Right lung (tissue), 5 donors: ENCODE measurements around the gene CFLAR. TPM values are rescaled to one million over a fixed set of nuclear protein-coding genes. Genes with fewer than 3 reads are reported as not detected.
"Not testable (repeated sequence)": the region's sequence is repeated elsewhere in the genome, so short reads cannot be mapped to it uniquely, and the experiment has no call there.

Source experiments
- DNase-seq, 2 donors: peaks; one replicate each; pipeline ENCODE4 v3.0.0-alpha.2; 2013
- polyA plus RNA-seq, 5 donors: library from polyadenylated mRNA; unstranded; fragments of 120-200 nt; gene quantifications; one replicate each; pipeline versions ENCODE4 v1.2.1 to v1.2.3, GENCODE V29; 2013; ENCODE audit warnings: inconsistent platforms in 1 of 5, low replicate concordance in 1 of 5; ENCODE audit not compliant: insufficient read length in 5 of 5, insufficient read depth in 1 of 5

CFLAR gene
- polyA plus RNA-seq, 5 donors, result 71.2 to 99.7 (median 94.8) TPM

DNA sequence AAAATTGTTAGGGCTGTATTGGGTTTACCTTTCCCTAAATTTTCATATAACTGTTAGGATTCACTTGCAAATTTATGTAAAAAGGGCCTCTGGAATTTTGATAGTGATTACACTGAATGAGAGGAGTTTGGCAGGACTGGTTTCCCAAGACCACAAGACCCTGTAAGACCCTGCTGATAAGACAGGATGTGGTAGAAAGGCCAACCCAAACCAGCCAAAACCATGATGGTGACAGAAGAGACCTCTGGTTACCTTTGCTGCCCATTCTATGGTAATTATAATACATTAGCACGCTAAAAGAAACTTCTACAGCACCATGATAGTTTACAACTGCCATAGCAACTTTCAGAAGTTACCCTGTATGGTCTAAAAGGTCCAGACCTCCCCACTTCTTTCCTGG, 58.7 kb downstream of the CFLAR start:
- no peak for DNase-seq

DNA sequence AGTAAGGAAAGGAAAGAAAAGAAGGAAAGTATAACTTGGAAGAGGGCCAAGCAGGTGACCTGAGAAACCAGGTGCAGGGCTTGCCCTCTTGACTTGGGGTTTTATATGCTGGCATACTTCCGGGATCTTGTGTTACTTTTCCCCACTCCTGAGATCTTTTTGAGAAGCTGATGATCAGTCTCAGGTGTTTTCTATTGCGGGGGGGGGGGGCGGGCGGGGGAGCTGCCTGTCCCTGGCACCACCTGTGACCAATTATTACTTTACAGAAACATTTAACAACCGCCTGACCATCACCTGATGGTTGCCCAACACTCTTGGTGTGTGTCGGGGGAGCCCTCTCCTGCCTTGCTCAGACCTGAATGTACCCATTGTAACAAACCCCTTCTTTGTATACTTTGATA, 60.1 kb downstream of the CFLAR start:
- no peak for DNase-seq

DNA sequence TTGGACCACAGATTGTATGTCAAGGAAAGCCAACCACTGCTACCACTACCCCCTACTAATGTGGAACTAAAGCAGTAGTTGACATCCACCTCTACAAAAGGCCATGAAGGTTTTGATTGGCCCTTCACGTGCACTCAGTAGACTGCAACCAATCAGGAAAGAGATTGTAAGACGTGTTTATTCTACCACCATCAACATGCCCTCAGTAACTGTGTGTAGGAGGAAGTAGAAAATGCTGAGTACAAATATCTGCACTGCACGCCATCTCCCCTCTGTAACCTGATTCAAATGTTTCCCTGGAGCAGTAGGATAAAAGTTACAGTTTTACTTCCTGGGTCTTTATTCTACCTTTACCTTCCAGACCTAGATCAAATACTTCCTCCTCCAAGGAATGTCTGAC, 64.0 kb downstream of the CFLAR start:
- no peak for DNase-seq

DNA sequence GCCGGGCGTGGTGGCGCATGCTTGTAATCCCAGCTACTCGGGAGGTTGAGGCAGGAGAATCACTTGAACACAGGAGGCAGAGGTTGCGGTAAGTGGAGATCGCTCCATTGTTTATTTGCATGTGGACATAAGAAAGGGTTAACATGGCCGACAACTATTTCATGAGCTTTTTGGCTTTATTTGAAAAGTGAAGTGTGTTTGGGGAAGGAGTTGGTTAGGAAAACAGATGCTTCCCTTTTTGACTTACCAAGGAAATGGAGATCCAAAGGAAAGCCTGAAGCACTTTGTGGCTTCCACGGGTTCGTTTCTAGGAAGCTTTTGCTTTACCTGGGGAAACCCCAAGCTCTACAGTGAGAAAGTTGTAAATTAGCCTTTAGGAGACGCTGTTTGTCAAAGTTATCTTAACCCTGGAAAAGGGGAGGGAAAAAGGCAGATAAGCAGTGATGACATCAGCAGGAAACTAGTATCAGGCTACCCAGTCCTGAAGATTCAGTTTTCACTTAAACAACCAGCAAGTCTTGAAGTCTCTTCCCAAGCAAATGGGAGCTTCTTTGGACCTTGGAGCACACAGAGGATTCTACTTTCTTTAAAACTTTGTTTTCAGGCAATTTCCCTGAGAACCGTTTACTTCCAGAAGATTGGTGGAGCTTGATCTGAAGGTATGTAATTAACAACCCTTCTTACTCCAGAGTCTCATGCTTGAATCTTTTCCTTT, 66.8 kb downstream of the CFLAR start, which contains the start of gene CASP10:
TSS of gene CASP10 (plus strand) at position 492 of the 715 bp plus-strand sequence. CDS start 2,637 bp downstream, outside the sequence.
- peak; percentile 46 to 68 for DNase-seq

DNA sequence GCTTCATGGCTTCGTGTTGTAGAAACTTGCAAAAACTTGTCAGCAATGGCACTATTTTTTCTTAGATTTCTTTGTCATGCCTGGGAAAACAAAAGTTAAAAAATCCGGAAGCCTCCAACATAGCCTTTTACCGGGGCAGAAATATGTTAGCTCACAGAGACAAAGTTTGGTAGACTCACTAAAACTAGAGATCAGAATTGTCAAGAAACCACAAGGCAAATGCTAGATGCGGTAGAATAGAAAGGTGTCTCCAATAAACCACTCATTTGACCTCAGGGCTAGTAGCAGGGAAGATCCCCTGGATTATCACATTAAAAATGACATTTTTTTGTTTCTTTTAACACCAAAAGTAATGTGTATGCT, 67.4 kb downstream of the CFLAR start:
- DNase-seq, result no peak

DNA sequence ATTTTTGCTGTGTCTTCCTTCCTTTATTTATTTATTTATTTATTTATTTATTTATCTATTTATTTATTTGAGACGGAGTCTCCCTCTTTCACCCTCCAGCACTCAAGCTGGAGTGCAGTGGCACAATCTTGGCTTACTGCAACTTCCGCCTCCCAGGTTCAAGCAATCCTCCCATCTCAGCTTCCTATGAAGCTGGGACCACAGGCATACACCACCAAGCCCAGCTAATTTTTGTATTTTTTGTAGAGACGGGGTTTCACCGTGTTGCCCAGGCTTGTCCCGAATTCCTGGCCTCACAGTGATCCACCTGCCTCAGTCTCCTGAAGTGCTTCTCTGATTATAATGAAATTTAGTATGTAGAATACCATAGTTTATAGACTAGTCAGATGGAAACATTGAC, 67.9 kb downstream of the CFLAR start:
- not testable (repeated sequence) for DNase-seq

DNA sequence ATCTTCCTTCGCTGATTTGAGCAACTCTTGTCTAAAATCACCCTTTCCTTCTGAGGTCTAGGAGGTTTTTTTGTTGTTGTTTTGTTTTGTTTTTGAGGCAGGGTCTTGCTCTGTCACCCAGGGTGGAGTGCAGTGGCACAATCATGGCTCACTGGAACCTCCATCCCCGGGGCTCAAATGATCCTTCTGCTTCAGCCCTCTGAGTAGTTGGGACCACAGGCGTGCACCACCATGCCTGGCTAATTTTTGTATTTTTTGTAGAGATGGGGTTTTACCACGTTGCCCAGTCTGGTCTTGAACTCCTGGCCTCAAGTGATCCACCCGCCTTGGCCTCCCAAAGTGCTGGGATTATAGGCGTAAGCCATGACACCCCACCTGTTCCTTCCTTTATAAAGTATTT, 68.3 kb downstream of the CFLAR start:
- DNase-seq, result not testable (repeated sequence)

DNA sequence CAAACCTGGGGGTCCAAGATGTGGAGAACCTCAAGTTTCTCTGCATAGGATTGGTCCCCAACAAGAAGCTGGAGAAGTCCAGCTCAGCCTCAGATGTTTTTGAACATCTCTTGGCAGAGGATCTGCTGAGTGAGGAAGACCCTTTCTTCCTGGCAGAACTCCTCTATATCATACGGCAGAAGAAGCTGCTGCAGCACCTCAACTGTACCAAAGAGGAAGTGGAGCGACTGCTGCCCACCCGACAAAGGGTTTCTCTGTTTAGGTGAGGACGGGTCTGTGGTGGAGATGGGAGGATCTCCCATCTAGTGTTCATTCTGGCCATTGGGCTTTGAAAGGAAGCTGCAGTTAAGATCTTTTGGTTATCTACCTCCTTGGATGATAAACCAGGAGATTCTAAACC, 69.9 kb downstream of the CFLAR start:
- DNase-seq, result no peak

DNA sequence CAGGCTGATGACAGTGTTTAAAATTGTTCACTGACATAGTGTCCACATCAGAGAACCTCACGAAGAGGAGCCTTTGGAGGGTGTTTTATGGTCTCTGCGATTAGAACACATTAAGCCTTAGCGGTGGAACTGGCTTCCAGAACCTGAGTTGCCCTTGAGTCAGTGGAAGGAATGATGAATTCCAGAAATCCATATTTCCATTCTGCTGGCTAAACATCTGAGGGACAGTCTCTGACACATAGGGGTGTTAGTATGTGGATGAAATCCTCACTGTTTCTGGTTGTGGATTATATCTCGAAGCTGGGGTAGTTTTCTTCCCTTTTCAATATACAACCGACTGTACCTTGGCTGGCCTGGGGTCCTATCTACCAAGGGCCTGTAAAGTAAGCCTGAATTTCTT, 71.0 kb downstream of the CFLAR start:
- DNase-seq, result no peak

DNA sequence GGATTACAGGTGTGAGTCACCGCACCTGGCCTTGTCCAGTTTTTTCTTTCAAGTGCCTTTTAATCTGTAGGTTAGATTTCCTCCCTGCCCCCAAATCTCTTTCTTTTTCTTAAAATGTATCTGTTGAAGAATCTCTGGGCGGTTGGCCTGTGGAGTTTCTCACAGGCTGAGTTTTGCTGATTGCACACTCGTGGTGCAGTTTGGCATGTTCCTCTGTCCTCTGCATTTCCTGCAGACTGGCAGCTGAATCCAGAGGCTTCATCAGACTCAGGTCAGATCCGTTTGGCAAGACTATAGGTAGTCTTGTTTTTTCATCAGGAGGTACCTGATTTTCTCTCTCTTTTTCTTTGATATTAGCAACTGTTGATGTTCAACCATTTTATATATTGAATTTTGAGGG, 72.5 kb downstream of the CFLAR start:
- no peak for DNase-seq

DNA sequence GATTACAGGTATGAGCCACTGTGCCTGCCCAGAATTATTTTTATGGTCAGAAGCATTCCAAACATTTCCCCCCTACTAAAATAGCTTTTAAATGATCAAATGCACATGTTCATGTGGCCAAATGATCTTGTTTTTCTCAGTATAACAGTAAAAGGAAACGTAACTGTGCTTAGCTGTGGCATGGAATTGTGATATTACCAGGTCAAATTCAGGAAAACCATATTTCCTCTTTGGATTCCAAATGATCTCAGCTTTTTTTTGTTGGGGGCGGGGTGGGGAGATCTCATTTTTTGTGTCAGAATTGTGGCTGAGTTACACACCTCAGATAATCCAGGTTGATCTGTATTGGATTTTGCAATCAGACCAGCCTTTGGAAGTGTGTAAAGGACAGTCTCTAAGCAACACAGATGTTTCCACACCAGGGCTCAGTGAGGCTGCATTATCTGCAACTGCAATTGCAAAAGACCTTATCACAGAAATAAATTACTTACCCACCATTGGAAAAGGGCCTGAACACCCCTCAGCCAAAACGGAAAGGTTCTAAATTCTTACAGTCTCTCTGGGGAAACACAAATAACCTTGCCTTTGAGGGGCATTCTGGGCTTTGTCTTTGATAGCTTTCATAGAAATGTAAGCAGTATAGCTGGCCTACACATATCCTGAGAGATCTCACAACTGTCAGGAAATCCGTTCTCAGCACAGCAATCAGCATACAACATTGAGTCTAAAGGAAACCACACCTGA, 75.3 kb downstream of the CFLAR start:
- no peak for DNase-seq

DNA sequence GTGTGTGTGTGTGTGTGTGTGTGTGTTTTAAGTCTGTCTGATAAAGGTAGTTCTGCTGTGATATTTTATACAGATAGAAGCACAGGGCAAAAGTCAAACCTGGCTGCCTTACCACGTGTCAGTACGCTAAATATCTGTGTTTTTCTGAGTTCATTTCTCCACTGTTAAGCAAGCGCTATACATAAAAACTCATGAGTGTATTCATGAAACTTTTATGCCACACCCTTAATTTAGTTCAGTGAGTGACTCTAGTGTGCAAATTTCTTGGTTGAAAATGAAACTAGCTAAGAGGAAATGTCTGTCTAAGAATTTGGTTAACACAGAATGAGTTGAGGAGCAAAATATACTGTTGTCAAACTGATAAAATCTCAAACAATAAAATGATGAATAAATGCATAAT, 78.1 kb downstream of the CFLAR start:
- DNase-seq, result no peak

DNA sequence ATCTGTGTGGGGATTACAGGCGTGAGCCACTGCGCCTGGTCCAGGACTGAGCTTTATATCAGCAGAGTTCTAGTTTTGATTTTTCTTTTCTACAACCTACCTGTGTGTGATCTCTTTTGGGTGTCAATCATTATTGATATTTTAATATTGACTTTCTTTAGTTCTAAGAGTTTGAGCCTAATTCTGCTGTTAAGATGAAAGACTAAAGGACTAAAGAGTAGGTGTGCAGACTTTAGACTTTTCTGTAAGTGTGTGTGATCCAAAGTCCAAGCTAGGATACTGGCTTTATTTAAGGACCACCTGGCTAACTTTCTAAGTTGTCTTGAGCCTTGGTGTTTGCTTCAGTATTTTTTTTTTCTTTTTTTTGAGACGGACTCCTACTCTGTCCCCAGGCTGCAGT, 79.4 kb downstream of the CFLAR start:
- DNase-seq, result no peak

DNA sequence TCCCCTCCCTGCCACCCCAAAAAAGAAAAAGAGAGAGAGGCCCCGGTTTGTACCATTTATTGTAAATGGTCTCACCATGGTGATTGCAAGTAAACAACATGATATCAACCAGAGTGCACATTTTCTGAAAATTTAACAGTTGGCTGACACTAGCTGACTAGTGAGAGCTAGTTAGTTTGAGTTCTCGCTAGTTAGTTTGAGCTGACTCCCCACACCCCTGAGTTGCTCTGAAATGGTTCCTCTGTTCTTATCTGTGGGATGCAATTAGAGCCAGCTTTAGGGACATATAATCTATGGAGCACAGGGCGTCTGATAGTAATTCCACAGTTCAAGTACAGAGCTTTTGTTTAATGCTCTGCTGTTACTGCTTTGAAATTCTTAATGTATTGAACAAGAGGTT, 80.0 kb downstream of the CFLAR start:
- DNase-seq, result no peak

DNA sequence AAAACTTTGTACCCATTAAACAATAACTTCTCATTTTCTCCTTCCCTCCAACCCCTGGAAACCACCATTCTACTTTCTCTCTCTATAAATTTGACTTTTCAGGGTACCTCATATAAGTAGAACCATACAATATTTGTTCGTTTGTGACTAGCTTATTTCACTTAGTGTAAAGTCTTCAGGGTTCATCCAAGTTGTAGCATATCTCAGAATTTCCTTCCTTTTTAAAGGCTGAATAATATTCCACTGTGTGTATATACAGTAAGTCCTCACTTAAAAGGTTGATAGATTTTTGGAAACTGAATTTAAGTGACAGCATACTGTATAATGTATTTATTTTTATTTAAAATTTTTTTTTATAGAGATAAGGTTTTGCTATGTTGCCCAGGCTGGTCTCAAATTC, 80.8 kb downstream of the CFLAR start:
- no peak for DNase-seq

DNA sequence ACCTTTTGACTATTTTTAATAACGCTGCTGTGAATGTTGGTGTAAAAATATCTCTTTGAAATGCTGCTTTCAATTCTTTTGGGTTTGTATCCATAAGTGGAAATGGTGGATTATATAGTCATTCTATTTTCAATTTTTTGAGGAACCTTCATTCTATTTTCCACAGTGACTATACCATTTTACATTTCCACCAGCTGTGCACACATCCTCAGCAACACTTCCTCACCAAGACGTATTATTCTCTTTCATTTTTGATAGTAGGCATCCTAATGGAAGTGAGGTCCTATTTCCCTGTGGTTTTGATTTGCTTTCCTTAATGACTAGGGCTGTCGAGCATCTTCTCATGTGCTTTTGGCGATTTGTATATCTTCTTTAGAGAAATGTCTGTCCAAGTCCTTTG, 81.8 kb downstream of the CFLAR start:
- no peak for DNase-seq

DNA sequence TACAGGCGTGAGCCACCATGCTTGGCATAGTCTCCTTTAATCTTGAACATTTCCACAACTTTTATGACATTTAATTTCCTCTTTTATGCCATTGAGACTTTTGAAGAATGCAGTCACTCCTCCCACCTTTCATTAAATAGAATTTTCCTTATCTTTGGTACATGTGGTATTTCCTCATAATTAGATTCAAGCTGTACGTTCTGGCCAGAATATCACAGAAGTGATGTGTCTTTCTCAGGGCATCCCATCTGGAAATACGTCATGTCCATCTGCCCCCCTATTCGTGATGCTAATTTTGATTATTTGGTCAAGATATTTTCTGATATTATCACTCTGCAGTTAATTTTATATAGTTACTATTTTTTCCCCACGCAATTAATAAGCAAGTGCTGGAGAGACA, 83.9 kb downstream of the CFLAR start:
- DNase-seq, result no peak

DNA sequence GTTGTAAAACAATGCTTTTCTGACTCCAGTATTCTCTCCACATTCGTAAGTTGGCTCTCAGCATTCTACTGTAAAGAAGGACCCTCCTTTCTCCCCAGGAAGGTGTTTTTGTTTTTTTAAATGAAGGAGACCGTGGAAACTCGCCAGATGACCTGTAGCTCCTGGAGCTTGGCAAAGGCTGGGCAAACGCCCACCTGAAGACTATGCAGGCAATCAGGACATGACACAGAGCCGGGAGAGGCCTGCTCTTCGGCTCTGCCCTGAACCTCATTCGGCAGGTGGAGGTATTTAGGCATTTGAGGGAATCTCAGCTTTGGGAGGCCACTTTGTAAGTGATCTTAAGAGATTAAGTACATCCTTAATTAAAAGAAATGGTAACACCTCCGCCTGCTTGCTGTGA, 84.4 kb downstream of the CFLAR start:
- no peak for DNase-seq

DNA sequence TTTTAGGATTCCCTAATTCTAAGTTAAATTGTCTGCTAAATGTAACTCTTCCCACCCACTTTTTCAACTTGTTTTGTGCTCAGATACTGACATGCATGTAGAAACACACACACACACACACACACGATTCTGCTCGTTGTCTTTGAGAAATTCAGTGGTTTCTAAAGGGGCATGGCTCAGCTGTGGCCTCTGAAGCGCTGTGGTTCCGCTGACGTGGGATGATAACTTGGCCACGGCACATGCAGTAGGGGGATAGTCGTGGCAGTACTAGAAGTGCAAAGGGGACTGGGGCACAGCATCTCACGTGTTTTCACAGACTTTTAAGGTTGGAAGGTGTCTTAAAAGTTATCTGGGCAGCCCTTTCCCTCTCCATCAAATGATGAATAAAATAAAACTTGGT, 85.4 kb downstream of the CFLAR start:
- no peak for DNase-seq

DNA sequence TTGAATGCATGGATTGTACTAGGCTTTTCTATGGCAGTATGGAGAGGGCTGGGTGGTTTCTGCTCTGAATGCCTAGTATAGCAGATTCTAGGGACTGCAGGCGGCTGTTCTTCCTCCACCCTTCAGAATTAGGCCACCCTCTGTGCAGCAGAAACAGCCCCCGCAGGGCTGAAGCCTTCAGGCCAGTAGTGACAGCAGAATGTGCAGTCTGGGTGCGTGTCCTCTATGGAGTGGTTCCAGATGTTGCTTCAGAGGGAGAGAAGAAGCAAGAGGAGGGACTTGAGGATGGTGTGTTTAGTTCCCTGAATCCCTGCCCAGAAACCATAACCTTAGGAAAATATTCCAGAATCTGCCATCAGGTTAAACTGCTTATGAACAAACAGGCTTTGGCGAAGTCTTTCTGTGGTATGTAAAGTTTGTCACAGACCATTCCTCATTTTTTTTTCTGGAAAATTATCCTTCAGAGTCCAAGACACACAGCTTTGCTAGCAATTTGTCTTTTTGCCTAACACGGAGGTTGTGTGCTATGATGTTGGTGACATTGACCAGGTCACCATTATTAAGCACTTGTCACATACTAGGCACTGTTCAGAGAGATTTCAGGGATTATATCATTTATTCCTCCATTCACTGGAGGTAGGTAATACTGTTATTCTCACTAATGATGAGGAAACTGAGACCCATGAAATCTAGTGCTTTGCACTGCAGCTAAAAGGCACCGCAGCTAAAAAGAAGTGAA, 88.1 kb downstream of the CFLAR start:
- peak; percentile 50 to 52 for DNase-seq

DNA sequence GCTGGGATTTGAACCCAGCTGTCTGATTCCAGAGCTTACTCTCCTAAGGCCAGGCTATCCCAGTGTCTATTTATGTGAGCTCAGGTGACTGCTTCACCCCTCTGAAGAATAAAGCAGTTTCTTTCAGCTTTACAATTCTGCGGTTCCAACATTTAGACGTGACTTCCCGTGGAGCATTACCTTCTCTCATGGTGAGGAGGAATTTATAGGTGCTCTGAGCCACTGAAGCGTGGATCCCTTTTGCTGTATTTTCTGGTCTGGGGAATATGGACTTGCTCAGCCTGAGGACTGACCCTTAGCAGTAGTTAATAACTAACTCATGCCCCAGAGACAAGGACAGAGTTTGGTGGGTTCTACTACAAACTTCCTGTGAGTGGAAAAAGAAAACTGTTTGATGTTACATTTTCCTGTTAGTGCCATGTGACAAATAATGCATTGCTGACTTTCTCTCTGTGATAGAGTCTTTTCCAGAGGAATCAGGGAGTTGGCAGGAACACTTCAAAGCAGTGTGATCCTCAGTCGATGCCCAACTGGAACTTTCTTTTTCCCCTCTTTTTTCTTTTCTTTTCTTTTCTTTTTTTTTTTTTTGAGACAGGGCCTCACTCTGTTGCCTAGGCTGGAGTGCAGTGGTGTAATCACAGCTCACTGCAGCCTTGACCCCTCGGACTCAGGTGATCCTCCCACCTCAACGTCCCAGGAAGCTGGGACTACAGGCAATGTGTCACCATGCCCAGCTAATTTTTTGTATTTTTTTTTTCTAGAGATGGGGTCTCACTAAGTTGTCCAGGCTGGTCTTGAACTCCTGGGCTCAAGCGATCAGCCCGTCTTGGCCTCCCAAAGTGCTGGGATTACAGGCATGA, 88.9 kb downstream of the CFLAR start:
- no peak for DNase-seq

DNA sequence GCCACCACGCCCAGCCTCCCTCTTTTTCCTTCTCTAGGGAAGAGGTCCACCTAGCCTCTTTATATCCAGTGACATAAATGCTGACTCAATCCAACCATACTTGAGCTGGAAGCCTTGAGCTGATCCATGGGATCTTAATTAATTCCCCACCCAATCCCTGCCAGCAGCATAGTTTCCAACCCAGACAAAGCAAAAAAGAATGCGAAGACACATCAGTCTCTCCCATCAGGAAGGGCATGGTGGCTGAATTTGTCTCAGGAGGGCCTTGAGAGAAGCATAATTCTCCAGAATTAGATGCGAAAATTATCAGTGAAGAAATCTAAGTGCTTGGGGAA, 89.5 kb downstream of the CFLAR start:
- DNase-seq, result no peak
